HG02884 (cell line): ENCODE results near the gene MROH2B.

Experiments
- ATAC-seq: cut with Tn5 transposase; IDR thresholded peaks from one replicate; pipeline ENCODE4 v1.9.1; 2021; ENCODE audit warnings: mild to moderate bottlenecking, moderate library complexity; ENCODE audit not compliant: unreplicated experiment

Gene MROH2B

DNA sequence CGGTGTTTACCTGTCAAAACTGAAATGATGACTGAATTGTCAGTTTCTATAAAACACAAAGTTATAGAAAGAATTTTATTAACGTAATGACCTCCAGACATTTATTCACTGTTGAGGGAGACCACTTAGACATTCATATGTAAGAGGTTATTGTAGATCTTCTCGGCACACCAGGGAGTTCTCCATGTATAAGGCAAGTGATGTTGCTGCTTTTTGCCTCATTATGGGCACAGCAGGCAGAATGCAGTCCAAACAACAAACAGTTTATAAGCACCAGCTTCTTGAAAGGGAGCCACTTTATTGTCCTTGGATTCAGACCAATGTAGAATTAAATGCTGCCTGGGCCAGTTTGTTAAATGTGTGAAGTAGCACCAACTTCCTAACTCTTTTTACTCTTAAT, 95.1 kb downstream of the MROH2B start:
- ATAC-seq = no peak

DNA sequence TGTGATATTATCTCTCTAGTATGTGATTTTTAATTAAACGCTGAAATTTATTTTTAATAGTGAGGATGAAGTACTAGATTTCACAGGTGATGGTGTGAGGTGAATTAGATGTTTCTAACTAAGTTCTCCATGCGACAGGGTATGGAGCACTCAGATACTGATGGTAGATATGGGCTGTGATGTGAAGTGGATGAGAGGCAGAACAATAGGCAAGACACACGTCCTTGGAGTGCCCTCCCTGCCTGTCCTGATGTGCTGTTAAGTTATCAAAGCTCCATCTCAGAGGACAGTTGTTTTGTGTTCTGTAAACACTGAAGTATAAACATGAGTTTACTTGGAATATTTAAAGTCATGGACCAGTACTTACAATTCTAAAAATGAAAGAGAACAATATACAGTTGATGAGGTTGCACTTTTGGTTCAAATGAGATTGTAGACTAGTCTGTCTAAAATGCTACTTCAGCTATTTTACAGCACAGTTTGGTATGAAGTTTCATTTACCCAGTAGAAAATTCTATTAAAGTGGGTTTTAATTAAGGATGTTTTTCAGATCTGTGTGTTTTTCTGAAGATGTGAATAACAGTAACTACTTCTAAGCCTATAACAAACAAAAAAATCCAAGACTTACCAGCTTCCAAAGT, 97.7 kb downstream of the MROH2B start:
- no peak for ATAC-seq

DNA sequence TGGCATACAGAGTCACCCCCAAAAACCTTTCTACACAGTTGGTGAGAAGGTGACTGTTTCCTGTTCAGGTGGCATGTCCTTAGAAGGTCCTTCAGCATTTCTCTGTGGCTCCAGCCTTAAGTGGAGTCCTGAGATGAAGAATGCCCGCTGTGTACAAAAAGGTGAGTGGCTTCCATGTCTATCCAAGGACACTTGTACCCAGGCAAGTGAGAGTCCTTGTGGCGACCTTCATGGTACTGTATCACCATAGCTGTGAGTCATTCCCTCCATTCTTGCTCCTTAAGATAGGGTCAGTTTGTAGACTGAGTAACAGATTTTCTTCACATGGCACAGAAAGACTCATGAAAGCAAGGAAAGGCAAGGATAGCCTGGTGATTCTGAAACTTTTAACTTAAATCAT, 98.7 kb downstream of the MROH2B start:
- ATAC-seq = no peak

DNA sequence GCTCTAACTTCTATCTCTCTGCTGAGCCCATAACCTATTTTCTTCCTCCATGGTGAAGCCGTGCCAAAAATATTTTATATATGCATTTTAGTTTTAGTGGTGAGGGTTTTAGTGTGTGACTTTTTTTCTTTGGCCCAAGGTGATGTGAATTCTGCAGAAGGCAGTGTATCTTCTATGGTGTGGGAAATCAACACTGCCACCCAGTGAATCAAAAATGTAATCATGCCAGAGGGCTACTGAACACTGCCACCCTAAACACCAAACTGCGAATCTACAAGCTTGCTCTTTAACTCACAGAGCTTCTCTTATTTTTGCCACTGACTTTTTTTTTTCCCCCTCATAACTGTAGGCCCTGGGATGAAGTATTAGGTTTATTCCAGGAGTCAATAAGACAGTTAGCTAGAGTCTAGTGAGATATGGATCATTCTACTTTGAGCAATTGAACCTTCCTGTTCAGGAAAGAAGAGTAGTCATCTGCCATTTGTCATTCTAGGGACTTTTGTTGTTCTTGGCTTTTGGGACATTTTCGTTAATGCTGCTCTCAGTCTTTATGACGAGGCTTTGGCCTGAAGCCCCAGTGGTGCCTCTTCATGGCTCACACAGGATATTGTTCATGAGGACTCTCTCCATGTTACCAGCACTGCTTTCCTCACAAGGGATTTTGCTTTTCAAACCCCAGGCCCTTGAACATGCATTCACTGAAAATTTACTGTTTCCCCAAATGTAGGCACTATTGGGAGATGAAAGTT, 108.8 kb downstream of the MROH2B start:
- no peak for ATAC-seq

DNA sequence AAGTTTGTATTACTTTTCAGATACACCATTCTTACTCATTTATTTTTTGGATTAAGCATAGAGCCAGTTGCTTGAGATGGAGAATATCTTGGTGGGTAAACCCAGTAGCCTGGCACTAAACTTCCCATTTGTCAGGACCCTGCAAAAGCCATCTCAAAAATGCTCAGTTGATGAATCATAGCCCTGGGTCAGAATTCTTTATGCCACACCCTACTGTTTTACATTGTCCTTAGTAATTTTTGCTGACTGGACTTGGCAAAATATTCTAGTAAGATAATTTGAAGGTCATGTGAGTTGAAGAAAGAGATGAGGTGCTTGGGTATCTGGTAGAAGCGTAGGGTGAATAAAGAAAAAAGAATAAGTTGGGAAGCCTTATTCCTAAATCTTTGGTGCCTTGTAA, 111.1 kb downstream of the MROH2B start:
- ATAC-seq = no peak

DNA sequence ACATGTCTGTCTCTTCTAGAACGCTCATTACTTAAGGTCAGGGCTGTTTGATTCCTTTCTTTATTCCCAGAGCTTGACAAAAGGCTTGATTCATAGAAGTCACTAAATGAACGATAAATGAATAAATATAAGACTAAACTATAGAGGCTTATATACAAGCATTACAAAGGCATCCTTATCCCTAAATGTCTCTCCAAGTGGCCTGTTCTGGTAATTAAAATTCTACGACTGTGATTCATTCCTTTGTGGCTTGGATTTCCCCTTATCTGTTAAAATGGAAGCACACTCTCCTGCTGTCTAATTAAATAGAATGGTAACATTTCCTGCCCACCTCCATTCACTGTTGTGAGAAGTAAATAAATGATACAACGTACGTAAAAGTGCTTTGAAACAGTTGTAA, 112.3 kb downstream of the MROH2B start:
- no peak for ATAC-seq

DNA sequence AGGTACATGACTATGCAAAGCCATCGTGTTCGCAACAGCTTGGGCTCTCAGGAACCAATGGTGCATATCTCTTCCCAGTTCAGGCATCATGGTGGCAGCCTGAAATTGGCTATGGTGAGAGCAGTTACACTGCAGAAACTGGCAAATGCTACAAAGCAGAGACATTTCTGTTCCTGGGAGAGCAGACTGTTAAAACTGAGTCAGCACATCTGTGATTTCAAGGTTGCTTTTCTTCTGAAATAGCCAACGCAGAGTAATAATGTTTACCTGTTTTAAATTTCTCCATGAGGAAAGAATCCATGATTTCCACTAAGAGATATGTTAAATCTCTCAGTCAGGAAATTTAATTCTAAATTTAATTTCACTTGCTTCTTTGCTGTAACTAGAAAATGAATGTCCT, 114.1 kb downstream of the MROH2B start:
- no peak for ATAC-seq

DNA sequence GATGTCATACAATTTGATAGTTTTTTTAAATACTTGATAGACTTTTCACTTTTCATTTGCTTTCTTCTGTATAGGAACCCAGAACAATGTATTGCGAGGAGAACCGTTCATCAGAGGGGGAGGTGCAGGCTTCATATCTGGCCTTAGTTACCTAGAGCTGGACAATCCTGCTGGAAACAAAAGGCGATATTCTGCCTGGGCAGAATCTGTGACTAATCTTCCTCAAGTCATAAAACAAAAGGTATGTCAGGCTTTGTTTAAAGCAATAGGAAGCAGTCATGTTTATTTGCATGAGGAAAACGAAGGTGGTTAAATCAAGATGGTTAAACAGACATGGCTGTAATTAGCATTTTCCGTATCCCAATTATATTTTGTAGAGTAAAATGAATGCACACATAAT, 115.8 kb downstream of the MROH2B start:
- no peak for ATAC-seq
